HepG2 (cell line): ENCODE measurements around the gene WWC1. TPM values are rescaled to one million over a fixed set of nuclear protein-coding genes. Genes with fewer than 3 reads are reported as not detected.

Experiments used
- ATAC-seq: fragments of 200-7000 bp; cut with Tn5 transposase; 3 replicates; pipeline ENCODE4 v1.9.1; 2020; ENCODE audit warnings: mild to moderate bottlenecking, moderate library complexity
- BruUV-seq: library from RNA; stranded (reverse); fragments of 400-500 nt; replicated peaks from 2 replicates; lab custom pipeline; 2021; lab: Mats Ljungman, UMichigan
- CTCF ChIA-PET: fragments of 300-600 bp; formaldehyde crosslinking; extraction: SDS; loops from one replicate; lab custom pipeline; 2021; ENCODE audit warnings: low total read pairs, inconsistent platforms, low intra/inter-chr PET ratio; lab: Yijun Ruan, JAX
- POLR2A ChIA-PET: fragments of 350-600 bp; sonication (Branson Sonifier 250); formaldehyde crosslinking; loops from one replicate; lab custom pipeline; 2020; ENCODE audit warnings: antibody characterized with exemption, inconsistent platforms; lab: Yijun Ruan, JAX
- DNase-seq: peaks from one replicate; pipeline ENCODE4 v3.0.0-alpha.2; 2015; ENCODE audit warnings: low spot score
- FAIRE-seq: peaks from 3 replicates; lab custom pipeline; 2011; peaks lifted over from hg19 to GRCh38; lab: Jason Lieb, UNC
- H2AFZ ChIP-seq: one replicate; pipeline ENCODE4 v1.6.1; 2011; ENCODE audit warnings: low read length, inconsistent platforms
- H3K27ac ChIP-seq: fragments of 300-600 bp; 3 replicates; pipeline ENCODE4 v1.8.0; 2011; ENCODE audit warnings: mixed run types, mild to moderate bottlenecking, mixed read lengths, low read length, inconsistent platforms; ENCODE audit not compliant: insufficient read depth; ENCODE audit errors: extremely low read length
- H3K27me3 ChIP-seq, 2 experiments: fragments of 200-600 bp in 1 of 2; 2 replicates in 1 of 2; 3 replicates in 1 of 2; pipeline versions ENCODE4 v1.6.0 to v1.8.0; 2011; ENCODE audit warnings: low read length in 2 of 2, mild to moderate bottlenecking in 2 of 2, moderate library complexity in 2 of 2, inconsistent platforms in 1 of 2; ENCODE audit not compliant: insufficient read depth in 2 of 2, control insufficient read depth in 1 of 2
- H3K36me3 ChIP-seq, 2 experiments: fragments of 200-600 bp in 1 of 2; replicated peaks in 1 of 2; 2 replicates in 1 of 2; 3 replicates in 1 of 2; pipeline versions ENCODE4 v1.5.1 to v1.8.0; 2011; ENCODE audit warnings: low read length in 2 of 2, inconsistent platforms in 1 of 2; ENCODE audit not compliant: insufficient read depth in 2 of 2, control insufficient read depth in 1 of 2
- H3K4me1 ChIP-seq: 2 replicates; pipeline ENCODE4 v1.5.1; 2012; ENCODE audit warnings: low read length, inconsistent platforms; ENCODE audit not compliant: insufficient read depth
- H3K4me2 ChIP-seq: 2 replicates; pipeline ENCODE4 v1.6.0; 2011; ENCODE audit warnings: low read depth, low read length, inconsistent platforms
- H3K4me3 ChIP-seq, 3 experiments: fragments of 200-600 bp in 1 of 3; sonication (generic), shearing (Covaris generic) in 1 of 3; replicated peaks in 1 of 3; 2 replicates each; pipeline ENCODE4 v1.5.1; 2011 to 2016; ENCODE audit warnings: low read length in 3 of 3, inconsistent platforms in 2 of 3, low read depth in 2 of 3, mild to moderate bottlenecking in 2 of 3, control low read depth in 1 of 3, mixed read lengths in 1 of 3; ENCODE audit not compliant: insufficient read depth in 1 of 3
- H3K79me2 ChIP-seq: one replicate; pipeline ENCODE4 v1.6.1; 2011; ENCODE audit warnings: low read length, inconsistent platforms; ENCODE audit not compliant: insufficient read depth
- H3K9ac ChIP-seq: 2 replicates; pipeline ENCODE4 v1.6.0; 2011; ENCODE audit warnings: mild to moderate bottlenecking, low read depth, low read length, inconsistent platforms; ENCODE audit not compliant: insufficient read depth
- H3K9me3 ChIP-seq: 2 replicates; pipeline ENCODE4 v1.5.1; 2012; ENCODE audit warnings: mild to moderate bottlenecking, low read length
- H4K20me1 ChIP-seq: 2 replicates; pipeline ENCODE4 v1.6.0; 2011; ENCODE audit warnings: inconsistent platforms, mild to moderate bottlenecking, low read length, moderate library complexity; ENCODE audit not compliant: insufficient read depth
- FOXA1 ChIP-seq, 2 experiments: fragments of 450-650 bp in 1 of 2; sonication (generic) in 1 of 2; formaldehyde crosslinking in 1 of 2; IDR thresholded peaks; 2 replicates each; pipeline versions ENCODE4 v1.4.0 to v1.6.1; 2016 to 2020; ENCODE audit warnings: missing genetic modification reagents in 1 of 2
- FOXA3 ChIP-seq: IDR thresholded peaks from 2 replicates; pipeline ENCODE4 v1.6.1; 2016; ENCODE audit warnings: missing genetic modification reagents, missing compliant biosample characterization
- LCORL ChIP-seq, 2 experiments: fragments of 450-650 bp in 1 of 2; sonication (generic) in 1 of 2; formaldehyde crosslinking in 1 of 2; IDR thresholded peaks; 2 replicates each; pipeline versions ENCODE4 v1.5.0 to v1.6.1; 2017 to 2020; ENCODE audit warnings: antibody characterized with exemption in 1 of 2, missing genetic modification reagents in 1 of 2
- MEIS2 ChIP-seq: sonication (generic); formaldehyde crosslinking; IDR thresholded peaks from 2 replicates; pipeline ENCODE4 v1.9.0; 2021; ENCODE audit warnings: mild to moderate bottlenecking, missing genetic modification reagents
- RXRB ChIP-seq: IDR thresholded peaks from 2 replicates; pipeline ENCODE4 v1.6.1; 2016; ENCODE audit warnings: borderline replicate concordance, missing genetic modification reagents, missing compliant biosample characterization
- SAP130 ChIP-seq: IDR thresholded peaks from 2 replicates; pipeline ENCODE4 v1.6.1; 2016; ENCODE audit warnings: low read depth
- TEAD3 ChIP-seq: optimal IDR thresholded peaks from 2 replicates; pipeline ENCODE3; 2016; ENCODE audit warnings: borderline replicate concordance
- ZBTB33 ChIP-seq: sonication (generic); formaldehyde crosslinking; IDR thresholded peaks from 2 replicates; pipeline ENCODE4 v1.4.0; 2020; ENCODE audit warnings: missing genetic modification reagents
- ZNF768 ChIP-seq: sonication (generic); formaldehyde crosslinking; IDR thresholded peaks from 2 replicates; pipeline ENCODE4 v1.4.0; 2020; ENCODE audit warnings: missing genetic modification reagents
- ZNF891 ChIP-seq: sonication (generic); formaldehyde crosslinking; IDR thresholded peaks from 2 replicates; pipeline ENCODE4 v1.5.0; 2020; ENCODE audit warnings: mild to moderate bottlenecking, missing genetic modification reagents
- WGBS: methylation state at CpG from one replicate; pipeline ENCODE4 v1.1.6; 2017; ENCODE audit warnings: low lambda C conversion rate; 5-methylcytosine and 5-hydroxymethylcytosine counted together
- in situ Hi-C: cut with HindIII; loops from 2 replicates; pipeline ENCODE4 v1.10.0; 2017; ENCODE audit warnings: low pct_unique_long_range_greater_than_20kb; ENCODE audit not compliant: extremely low pct_ligation_motif_present
- intact Hi-C: fragments of 100-400 bp; cut with micrococcal nuclease; formaldehyde crosslinking; loops from one replicate; pipeline ENCODE4 v1.10.0; 2022; ENCODE audit not compliant: unreplicated experiment
- polyA plus RNA-seq, 8 experiments: library from polyadenylated mRNA; depleted of rRNA in 3 of 8; stranded (reverse) in 7 of 8; unstranded in 1 of 8; fragments of >200 nt; fragmentation: Illumina TruSeq in 4 of 8; extraction: Trizol in 4 of 8; gene quantifications; 2 replicates each; pipeline versions ENCODE4 v1.2.1 to v1.2.3, GENCODE V29; 2011 to 2016; ENCODE audit warnings: low read depth in 4 of 8, missing spikeins in 1 of 8, mixed read lengths in 1 of 8; ENCODE audit not compliant: insufficient read depth in 1 of 8
- total RNA-seq, 5 experiments: library from RNA; depleted of rRNA; stranded (reverse); fragments of >200 nt; fragmentation: Illumina TruSeq; extraction: Trizol; gene quantifications; 2 replicates each; pipeline ENCODE4 v1.2.3, GENCODE V29; 2016; ENCODE audit warnings: low read depth in 1 of 5
- TF ChIP-seq, protein P1 (sequence below): IDR thresholded peaks from 2 replicates; pipeline ENCODE4 v1.4.0; 2020; ENCODE audit warnings: mild to moderate bottlenecking, missing genetic modification reagents

The WWC1 gene
- total and polyA plus RNA-seq, 2 of the 13 experiments (the other 11 are each of a cell fraction or from before 2014, with no cell fraction given), result 8.3 to 17.9 TPM

DNA sequence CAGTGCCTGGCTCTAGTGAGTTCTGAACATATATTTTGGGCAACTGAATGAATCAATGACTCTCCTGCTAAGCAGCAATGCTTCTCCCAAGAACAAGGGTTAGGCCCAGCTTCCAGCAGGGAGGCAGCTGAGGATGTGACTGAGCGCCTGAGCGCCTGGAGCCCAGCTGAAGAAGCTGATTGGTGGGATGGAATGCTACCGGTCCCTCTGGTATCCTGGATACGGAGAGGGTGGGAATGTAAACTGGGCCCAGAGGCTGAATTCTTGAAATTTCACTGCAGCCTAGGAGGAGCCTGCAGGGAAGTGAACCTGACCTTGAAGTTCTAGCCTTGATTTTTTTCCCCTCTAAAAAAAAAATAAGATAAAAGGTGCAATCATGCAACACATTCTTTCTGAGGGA is 43.2 kb downstream of the WWC1 start:
- FAIRE-seq, result no peak
- peak; percentile 30; the same call in 1 of the 3 replicates for ATAC-seq

GRCh38 chr5:168337361-168337760 is 45.9 kb downstream of the WWC1 start:
- Histone ChIP-seq H3K27ac (no peak overlapping the region), H3K79me2 (peaks cover 3% of the 10 kb centered on the region), H3K36me3 (no peaks in the 10 kb centered on the region), H4K20me1 (no peaks in the 10 kb centered on the region; the same call in 1 of the 2 replicates), H3K4me1 (peaks cover 25% of the 10 kb centered on the region), H3K9me3 (no peaks in the 10 kb centered on the region), H3K4me2 (no peak overlapping the region), H3K4me3 (no peak overlapping the region), H2AFZ (no peak overlapping the region), H3K27me3 (no peaks in the 10 kb centered on the region), H3K9ac (no peak overlapping the region)
- FAIRE-seq (no peak), ATAC-seq (peak; percentile 61), DNase-seq (peak; percentile 69)
- in situ Hi-C loops (no loop called here), intact Hi-C loops (no loop called here)
- ChIA-PET CTCF (no interaction called here), POLR2A (no interaction called here)
- BruUV-seq, result no TSS peak
- WGBS, result 53% methylated on average over 2 of the region's 2 CpGs
- peak; percentile 60 for TF ChIP-seq FOXA3
- peak; percentile 31; the same call in 1 of the 2 replicates for TF ChIP-seq RXRB
- TF ChIP-seq TEAD3 (CRISPR knock-in tag), result peak; percentile 39
- no peak for TF ChIP-seq LCORL (IDR thresholded peaks at IDR 0.05)
- TF ChIP-seq LCORL (CRISPR knock-in tag; IDR thresholded peaks at IDR 0.05), result peak; percentile 37; the same call in 1 of the 2 replicates
- no peak for TF ChIP-seq FOXA1 (IDR thresholded peaks at IDR 0.05)
- TF ChIP-seq FOXA1 (CRISPR knock-in tag; IDR thresholded peaks at IDR 0.05), result peak; percentile 59
- TF ChIP-seq MEIS2, result no peak
- TF ChIP-seq ZNF891 (CRISPR knock-in tag), result no peak
- 0 out of 2 replicates have a peak, but pooled peaks have one; percentile 31 for TF ChIP-seq SAP130 (CRISPR knock-in tag)
- TF ChIP-seq, protein P1, sequence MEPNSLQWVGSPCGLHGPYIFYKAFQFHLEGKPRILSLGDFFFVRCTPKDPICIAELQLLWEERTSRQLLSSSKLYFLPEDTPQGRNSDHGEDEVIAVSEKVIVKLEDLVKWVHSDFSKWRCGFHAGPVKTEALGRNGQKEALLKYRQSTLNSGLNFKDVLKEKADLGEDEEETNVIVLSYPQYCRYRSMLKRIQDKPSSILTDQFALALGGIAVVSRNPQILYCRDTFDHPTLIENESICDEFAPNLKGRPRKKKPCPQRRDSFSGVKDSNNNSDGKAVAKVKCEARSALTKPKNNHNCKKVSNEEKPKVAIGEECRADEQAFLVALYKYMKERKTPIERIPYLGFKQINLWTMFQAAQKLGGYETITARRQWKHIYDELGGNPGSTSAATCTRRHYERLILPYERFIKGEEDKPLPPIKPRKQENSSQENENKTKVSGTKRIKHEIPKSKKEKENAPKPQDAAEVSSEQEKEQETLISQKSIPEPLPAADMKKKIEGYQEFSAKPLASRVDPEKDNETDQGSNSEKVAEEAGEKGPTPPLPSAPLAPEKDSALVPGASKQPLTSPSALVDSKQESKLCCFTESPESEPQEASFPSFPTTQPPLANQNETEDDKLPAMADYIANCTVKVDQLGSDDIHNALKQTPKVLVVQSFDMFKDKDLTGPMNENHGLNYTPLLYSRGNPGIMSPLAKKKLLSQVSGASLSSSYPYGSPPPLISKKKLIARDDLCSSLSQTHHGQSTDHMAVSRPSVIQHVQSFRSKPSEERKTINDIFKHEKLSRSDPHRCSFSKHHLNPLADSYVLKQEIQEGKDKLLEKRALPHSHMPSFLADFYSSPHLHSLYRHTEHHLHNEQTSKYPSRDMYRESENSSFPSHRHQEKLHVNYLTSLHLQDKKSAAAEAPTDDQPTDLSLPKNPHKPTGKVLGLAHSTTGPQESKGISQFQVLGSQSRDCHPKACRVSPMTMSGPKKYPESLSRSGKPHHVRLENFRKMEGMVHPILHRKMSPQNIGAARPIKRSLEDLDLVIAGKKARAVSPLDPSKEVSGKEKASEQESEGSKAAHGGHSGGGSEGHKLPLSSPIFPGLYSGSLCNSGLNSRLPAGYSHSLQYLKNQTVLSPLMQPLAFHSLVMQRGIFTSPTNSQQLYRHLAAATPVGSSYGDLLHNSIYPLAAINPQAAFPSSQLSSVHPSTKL (CRISPR knock-in tag), result peak; percentile 48; the same call in 1 of the 2 replicates

More for the DNA sequence above, 43.2 kb downstream of the WWC1 start:
- H3K4me2 ChIP-seq, result no peak overlapping the region
- H3K9ac ChIP-seq, result no peak overlapping the region
- peaks cover 31% of the 10 kb centered on the region for H3K4me1 ChIP-seq
- 0 out of 2 replicates have a peak, but pooled peaks have one; percentile 37 for TF ChIP-seq ZBTB33 (CRISPR knock-in tag)
- no peak for TF ChIP-seq ZNF768 (CRISPR knock-in tag)
- no peaks in the 10 kb centered on the region for H3K27me3 ChIP-seq
- BruUV-seq, result no TSS peak
- DNase-seq, result no peak
- no peaks in the 10 kb centered on the region for H3K9me3 ChIP-seq
- CTCF ChIA-PET, result no interaction called here
- in situ Hi-C loops, result no loop called here
- H3K27ac ChIP-seq, result no peak overlapping the region
- H3K79me2 ChIP-seq, result peaks cover 3% of the 10 kb centered on the region
- no peak overlapping the region for H3K4me3 ChIP-seq
- WGBS, result 96% methylated on average over 3 of the region's 4 CpGs
- intact Hi-C loops, result no loop called here
- POLR2A ChIA-PET, result no interaction called here
- H2AFZ ChIP-seq, result no peak overlapping the region
- H4K20me1 ChIP-seq, result no peaks in the 10 kb centered on the region; the same call in 1 of the 2 replicates
- H3K36me3 ChIP-seq, result no peaks in the 10 kb centered on the region
